SKM-1 (cell line): ENCODE measurements around the gene VWA7.

Experiments
- DNase-seq: peaks from one replicate; lab custom pipeline; 2025; ENCODE audit not compliant: unreplicated experiment; lab: John Stamatoyannopoulos, UW

The VWA7 gene

GRCh38 chr6:31778999-31779885, 2.1 kb upstream of the VWA7 start:
- no peak for DNase-seq

DNA sequence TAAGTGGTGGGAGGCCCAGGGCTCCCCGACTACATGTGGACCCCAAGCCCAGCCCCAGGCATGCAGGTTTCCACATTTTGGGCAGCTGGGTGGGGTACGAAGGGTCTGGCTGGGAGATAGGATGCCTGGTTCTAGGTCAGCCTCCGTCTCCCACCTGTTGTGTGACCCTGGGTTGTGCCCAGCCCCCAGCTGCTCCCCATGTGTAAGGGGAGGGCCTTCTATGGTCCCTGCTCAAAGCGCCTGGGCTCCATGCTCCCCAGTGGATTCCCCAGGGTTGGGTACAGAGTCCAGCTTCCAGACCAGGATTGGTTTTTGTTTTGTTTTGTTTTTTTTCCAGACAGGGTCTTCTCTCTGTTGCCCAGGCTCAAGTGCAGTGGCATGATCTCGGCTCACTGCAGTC, 1.1 kb upstream of the VWA7 start:
- DNase-seq: no peak

GRCh38 chr6:31777667-31778050, 531 bp upstream of the VWA7 start:
- no peak for DNase-seq

DNA sequence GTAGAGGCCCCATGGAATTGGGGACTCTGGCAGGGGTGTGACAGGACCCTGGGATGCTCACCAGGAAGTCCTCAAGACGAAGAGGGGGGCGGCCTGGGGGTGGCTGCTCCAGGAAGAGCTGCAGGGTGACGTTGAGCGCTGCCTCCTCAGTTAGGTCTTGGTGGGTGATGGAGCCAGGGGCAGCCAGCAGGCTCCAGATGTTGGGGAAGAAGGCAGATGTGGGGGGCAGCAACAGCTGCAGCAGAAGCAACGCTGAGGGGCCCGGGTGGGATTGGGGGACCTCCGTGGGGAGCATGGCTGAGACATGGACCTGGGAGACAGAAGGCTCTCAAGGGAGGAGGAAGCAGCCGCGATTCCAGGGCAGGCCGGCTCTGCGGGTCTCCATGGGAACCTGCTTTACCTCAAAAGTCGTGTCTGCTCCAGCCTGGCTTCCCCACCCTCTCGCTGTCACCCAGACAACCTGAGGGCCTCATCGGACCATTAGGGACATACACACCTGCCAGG, 591 bp downstream of the VWA7 start:
- DNase-seq: no peak

- no peak for DNase-seq
Observed at GRCh38 chr6:31775633-31776484, 1.3 kb downstream of the VWA7 start.

- DNase-seq: no peak
Observed at GRCh38 chr6:31775184-31775583, 1.9 kb downstream of the VWA7 start.

GRCh38 chr6:31771992-31772358, 5.2 kb downstream of the VWA7 start:
- DNase-seq: no peak

DNA sequence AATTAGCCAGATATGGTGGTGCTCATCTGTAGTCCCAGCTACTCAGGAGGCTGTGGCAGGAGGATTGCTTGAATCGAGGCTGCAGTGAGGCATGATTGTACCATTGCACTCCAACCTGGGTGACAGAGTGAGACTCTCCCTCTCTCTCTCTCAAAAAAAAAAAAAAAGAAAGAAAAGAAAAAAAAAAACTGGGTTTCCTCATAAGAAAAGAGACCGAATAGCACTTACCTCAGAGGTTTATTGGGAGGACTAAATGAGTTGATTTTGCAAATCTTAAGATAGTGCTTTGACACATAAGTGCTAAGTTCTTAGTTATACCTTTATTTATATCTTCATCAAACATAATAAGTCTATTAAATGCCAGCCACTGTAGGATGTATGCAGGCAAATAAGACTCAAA, 6.3 kb downstream of the VWA7 start:
- DNase-seq: no peak

- DNase-seq: peak; percentile 68
Observed at GRCh38 chr6:31769684-31770371, 7.3 kb downstream of the VWA7 start.

DNA sequence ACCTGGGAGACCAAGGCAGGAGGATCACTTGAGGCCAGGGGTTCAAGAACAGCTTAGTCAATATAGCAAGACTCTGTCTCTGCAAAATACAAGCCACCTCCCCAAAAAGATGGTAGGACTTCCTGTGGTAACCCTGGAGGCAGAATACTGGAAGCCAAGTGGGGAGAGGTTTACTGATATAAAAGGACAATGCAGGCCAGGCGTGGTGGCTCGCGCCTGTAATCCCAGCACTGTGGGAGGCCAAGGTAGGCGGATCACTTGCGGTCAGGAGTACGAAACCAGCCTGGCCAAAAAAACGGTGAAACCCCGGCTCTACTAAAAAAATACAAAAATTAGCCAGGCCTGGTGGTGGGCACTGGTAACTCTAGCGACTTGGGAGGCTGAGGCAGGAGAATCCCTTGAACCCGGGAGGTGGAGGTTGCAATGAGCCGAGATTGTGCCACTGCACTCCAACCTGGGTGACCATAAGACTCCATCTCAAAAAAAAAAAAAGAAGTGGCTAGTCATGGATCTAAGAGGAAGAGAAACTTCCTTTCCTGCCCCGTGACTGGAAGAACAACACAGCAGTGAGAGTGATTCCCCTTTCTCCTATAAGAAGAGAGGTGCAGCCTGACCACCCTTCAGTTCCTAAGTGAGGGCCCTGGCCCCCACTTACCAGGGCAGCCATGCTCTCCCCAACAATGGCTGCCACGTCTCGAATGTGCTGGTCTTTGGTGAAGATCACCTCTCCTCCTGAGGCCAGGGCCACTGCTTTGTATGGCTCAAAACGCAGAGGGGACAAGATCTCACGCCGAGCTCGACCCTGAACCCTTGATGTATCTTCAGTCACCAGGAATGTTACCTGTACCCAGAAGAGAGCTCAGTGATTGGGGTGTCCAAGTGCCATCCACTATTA, 8.5 kb downstream of the VWA7 start:
- DNase-seq: no peak

- DNase-seq: no peak
Observed at GRCh38 chr6:31767096-31767645, 10.0 kb downstream of the VWA7 start.

DNA sequence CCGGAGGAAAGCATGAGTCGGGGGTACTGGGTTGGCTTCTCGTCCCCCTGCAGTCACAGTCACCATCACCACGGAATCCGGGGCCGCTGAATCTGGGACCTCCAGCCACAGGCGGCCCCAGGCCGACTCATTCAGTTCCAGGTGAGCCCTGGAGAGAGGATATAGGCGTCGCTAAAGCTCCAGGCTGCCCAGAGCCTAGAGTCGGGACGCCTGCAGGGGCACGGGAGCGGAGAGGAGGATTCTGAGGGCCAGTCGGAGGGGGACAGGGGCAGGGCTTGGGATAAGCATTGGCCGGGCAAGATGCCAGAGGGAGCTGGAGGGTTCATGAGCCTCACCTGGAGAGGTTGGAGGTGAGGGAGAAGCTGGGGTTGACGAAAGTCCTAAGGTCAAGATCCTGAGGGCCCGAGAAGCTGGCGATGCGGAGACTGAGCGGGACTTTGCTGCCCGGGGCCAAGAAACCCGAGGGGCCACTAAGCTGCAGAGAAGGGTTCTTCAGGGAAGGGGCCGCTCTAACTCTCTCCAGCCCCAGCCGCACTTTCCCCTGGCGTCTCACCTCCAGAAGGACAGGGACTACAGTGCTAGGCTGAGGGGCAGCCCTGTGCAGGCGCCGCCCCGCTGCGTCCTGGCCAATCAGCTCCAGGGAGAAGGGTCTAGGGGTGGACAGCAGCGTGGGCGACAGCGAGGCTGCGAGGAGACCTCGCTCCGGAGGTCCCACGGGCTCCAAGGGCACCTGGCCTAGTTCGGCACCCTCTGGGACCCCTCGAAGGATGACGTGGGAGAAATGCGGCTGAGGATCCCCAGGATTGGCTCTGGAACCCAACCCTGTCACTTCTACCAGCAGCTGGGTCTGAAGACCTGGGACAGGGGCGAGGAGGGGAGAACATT, 11.0 kb downstream of the VWA7 start:
- no peak for DNase-seq

GRCh38 chr6:31765559-31765909, 11.6 kb downstream of the VWA7 start:
- DNase-seq: no peak

DNA sequence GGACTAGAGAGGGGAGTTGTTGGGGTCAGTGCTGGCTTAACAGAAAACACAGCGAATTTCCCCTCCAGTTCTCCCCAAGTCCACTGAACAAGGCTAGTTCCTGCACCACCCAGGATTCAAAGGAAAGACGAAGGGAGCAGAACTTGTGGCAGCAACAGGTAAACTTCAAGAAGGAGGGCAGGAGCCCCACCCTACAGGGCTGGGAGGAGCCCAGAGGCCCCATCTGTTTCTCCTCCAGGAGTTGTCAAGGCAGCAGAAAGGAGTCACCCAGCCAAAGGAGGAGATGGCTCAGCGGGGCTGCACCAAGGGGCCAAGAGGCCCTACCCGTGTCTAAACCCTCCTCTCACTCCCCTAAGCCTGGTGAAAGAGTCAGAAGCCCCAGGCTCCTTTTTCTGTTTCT, 12.9 kb downstream of the VWA7 start:
- no peak for DNase-seq

DNA sequence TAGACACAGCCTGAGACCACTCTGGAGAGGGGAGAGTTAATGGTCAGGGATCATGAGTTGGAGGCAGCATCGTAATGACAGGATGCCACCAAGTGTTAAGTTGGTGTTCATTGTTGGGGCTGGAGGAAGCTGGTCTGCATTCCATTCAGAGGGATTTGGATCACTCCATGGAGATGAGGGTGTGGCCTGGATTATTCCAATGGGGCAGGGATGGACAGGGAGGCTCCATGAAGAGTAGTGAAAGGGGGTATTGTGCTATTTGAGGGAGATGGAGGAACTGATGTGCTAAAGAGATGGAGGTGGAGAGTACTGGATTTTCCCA, 13.5 kb downstream of the VWA7 start:
- DNase-seq: no peak

GRCh38 chr6:31762878-31763618, 14.1 kb downstream of the VWA7 start:
- DNase-seq: no peak

- DNase-seq: no peak
Observed at GRCh38 chr6:31762356-31762755, 14.8 kb downstream of the VWA7 start, which contains the start of gene SAPCD1. Gene SAPCD1 (plus strand): TSS chr6:31762656. CDS start chr6:31763055, 399 bp downstream.

GRCh38 chr6:31761343-31761742, 15.8 kb downstream of the VWA7 start:
- DNase-seq: no peak

DNA sequence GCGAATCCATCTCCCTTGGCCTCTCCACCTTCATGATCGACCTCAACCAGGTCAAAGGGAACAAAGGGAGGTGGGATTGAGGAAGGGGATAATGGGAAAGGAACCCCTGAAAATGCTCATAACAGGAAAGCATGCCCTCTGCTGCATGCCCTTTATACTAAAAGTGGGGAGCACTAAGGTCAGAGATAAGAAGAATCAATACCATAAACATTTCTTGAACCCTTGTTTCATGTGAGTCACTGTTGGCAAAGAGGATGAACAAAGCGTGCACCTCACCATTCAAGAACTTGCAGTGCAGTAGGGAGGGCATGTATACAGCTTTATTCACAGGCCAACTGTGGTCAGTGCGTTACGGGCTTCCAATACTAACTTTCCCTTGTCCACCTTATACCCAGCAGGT, 16.3 kb downstream of the VWA7 start:
- no peak for DNase-seq
